Brain microvascular endothelial cell (primary cell): Measurements from ENCODE around the gene PLS3.

ENCODE experiments used
- DNase-seq: peaks from one replicate; pipeline ENCODE4 v3.0.0-alpha.2; 2020
- H3K27ac ChIP-seq: fragments of 250-450 bp; sonication (Bioruptor Pico); 2 replicates; pipeline ENCODE4 v1.5.1; 2020; ENCODE audit warnings: mild to moderate bottlenecking, moderate library complexity
- H3K27me3 ChIP-seq: fragments of 250-450 bp; sonication (Bioruptor Pico); replicated peaks from 2 replicates; pipeline ENCODE4 v1.5.1; 2020; ENCODE audit warnings: mild to moderate bottlenecking
- H3K36me3 ChIP-seq: fragments of 250-450 bp; sonication (Bioruptor Pico); replicated peaks from 2 replicates; pipeline ENCODE4 v1.5.1; 2020; ENCODE audit warnings: mild to moderate bottlenecking
- H3K4me3 ChIP-seq: 2 replicates; pipeline ENCODE4 v1.5.1; 2011; ENCODE audit warnings: low read depth, mild to moderate bottlenecking, control low read depth, low read length, moderate library complexity
- CTCF ChIP-seq: IDR thresholded peaks from 2 replicates; pipeline ENCODE4 v1.5.1; 2011; ENCODE audit warnings: low read depth, mild to moderate bottlenecking, moderate library complexity, low read length, control low read depth, inconsistent platforms; ENCODE audit errors: missing control alignments
- in situ Hi-C: cut with HindIII; loops from 2 replicates; pipeline ENCODE4 v1.10.0; 2017; ENCODE audit warnings: low sequenced_read_pairs, low pct_ligation_motif_present

The PLS3 gene

GRCh38 chrX:115561605-115562479, 868 bp downstream of the PLS3 start:
- Histone ChIP-seq H3K4me3 (peak overlapping the region; percentile 76), H3K36me3 (no peaks in the 10 kb centered on the region), H3K27me3 (peaks cover 2% of the 10 kb centered on the region), H3K27ac (peak overlapping the region; percentile 87)
- in situ Hi-C loops, result no loop called here
- DNase-seq, result no peak
- TF ChIP-seq CTCF, result peak; percentile 26

- Histone ChIP-seq H3K36me3 (no peaks in the 10 kb centered on the region), H3K4me3 (peak overlapping the region; percentile 76), H3K27me3 (peaks cover 2% of the 10 kb centered on the region), H3K27ac (peak overlapping the region; percentile 87)
- in situ Hi-C loops, result no loop called here
- no peak for DNase-seq
- TF ChIP-seq CTCF, result no peak
These were observed 1.5 kb downstream of the PLS3 start for GRCh38 chrX:115562480-115562847.

GRCh38 chrX:115563633-115564162, 2.7 kb downstream of the PLS3 start:
- H3K4me3 ChIP-seq, result no peak overlapping the region

GRCh38 chrX:115564243-115564642, 3.3 kb downstream of the PLS3 start:
- DNase-seq, result no peak

More at GRCh38 chrX:115563633-115564162, 2.7 kb downstream of the PLS3 start:
- Histone ChIP-seq H3K27me3 (peaks cover 2% of the 10 kb centered on the region), H3K27ac (no peak overlapping the region), H3K36me3 (no peaks in the 10 kb centered on the region)
- TF ChIP-seq CTCF, result no peak
- in situ Hi-C loops, result no loop called here
- no peak for DNase-seq

GRCh38 chrX:115565888-115566287, 4.9 kb downstream of the PLS3 start:
- in situ Hi-C loops, result no loop called here
- no peak for DNase-seq
- H3K27ac ChIP-seq, result no peak overlapping the region
- peaks cover 2% of the 10 kb centered on the region for H3K27me3 ChIP-seq
- H3K36me3 ChIP-seq, result no peaks in the 10 kb centered on the region
- H3K4me3 ChIP-seq, result no peak overlapping the region
- no peak for TF ChIP-seq CTCF

More at GRCh38 chrX:115564243-115564642, 3.3 kb downstream of the PLS3 start:
- H3K4me3 ChIP-seq, result no peak overlapping the region
- no peak overlapping the region for H3K27ac ChIP-seq
- in situ Hi-C loops, result no loop called here
- H3K36me3 ChIP-seq, result no peaks in the 10 kb centered on the region
- peaks cover 2% of the 10 kb centered on the region for H3K27me3 ChIP-seq
- TF ChIP-seq CTCF, result no peak
